Panc1 (cell line): Measurements from ENCODE around the gene RBMS1. TPM values are rescaled to one million over a fixed set of nuclear protein-coding genes. Genes with fewer than 3 reads are reported as not detected.

ENCODE experiments used
- ATAC-seq: fragments of 200-7000 bp; cut with Tn5 transposase; 2 replicates; pipeline ENCODE4 v1.9.1; 2020; ENCODE audit warnings: mild to moderate bottlenecking, moderate library complexity
- BruUV-seq: library from RNA; stranded (reverse); fragments of 400-500 nt; replicated peaks from 2 replicates; lab custom pipeline; 2021; lab: Mats Ljungman, UMichigan
- CTCF ChIA-PET: fragments of 300-600 bp; sonication (Branson Sonifier 250); formaldehyde crosslinking; loops from one replicate; lab custom pipeline; 2022; ENCODE audit warnings: antibody characterized with exemption; lab: Charles Lee
- POLR2A ChIA-PET: fragments of 300-600 bp; sonication (Branson Sonifier 250); formaldehyde crosslinking; loops from one replicate; lab custom pipeline; 2022; ENCODE audit warnings: antibody characterized with exemption; lab: Charles Lee
- DNase-seq: peaks from one replicate; pipeline ENCODE4 v3.0.0-alpha.2; 2010; ENCODE audit warnings: low read depth, low spot score
- H3K27ac ChIP-seq: 2 replicates; pipeline ENCODE4 v1.5.1; 2011; ENCODE audit warnings: mild to moderate bottlenecking, low read length, inconsistent platforms
- H3K27me3 ChIP-seq: fragments of 200-500 bp; sonication (Bioruptor generic); 2 replicates; pipeline ENCODE4 v1.6.0; 2014; ENCODE audit warnings: low read length, inconsistent platforms; ENCODE audit not compliant: control insufficient read depth, insufficient read depth
- H3K36me3 ChIP-seq: fragments of 200-500 bp; sonication (Bioruptor generic); 2 replicates; pipeline ENCODE4 v1.5.1; 2014; ENCODE audit warnings: inconsistent platforms, mild to moderate bottlenecking, low read length, moderate library complexity; ENCODE audit not compliant: control insufficient read depth, insufficient read depth
- H3K4me1 ChIP-seq: 2 replicates; pipeline ENCODE4 v1.5.1; 2011; ENCODE audit warnings: inconsistent platforms, mild to moderate bottlenecking, low read length, moderate library complexity; ENCODE audit not compliant: control insufficient read depth, insufficient read depth
- H3K4me3 ChIP-seq, 2 experiments: 2 replicates each; pipeline ENCODE4 v1.5.1; 2011 to 2012; ENCODE audit warnings: low read depth in 2 of 2, low read length in 2 of 2, mild to moderate bottlenecking in 2 of 2, inconsistent platforms in 1 of 2, moderate library complexity in 1 of 2
- H3K9me3 ChIP-seq: fragments of 200-500 bp; sonication (Bioruptor generic); 2 replicates; pipeline ENCODE4 v1.5.1; 2014; ENCODE audit warnings: low read depth, mild to moderate bottlenecking, inconsistent platforms, low read length, moderate library complexity; ENCODE audit not compliant: control insufficient read depth, insufficient read depth
- CTCF ChIP-seq: fragments of 450-650 bp; IDR thresholded peaks from 2 replicates; pipeline ENCODE4 v1.5.1; 2017; ENCODE audit warnings: mild to moderate bottlenecking
- POLR2AphosphoS5 ChIP-seq: IDR thresholded peaks from 2 replicates; pipeline ENCODE4 v1.6.1; 2012; ENCODE audit warnings: mild to moderate bottlenecking, low read depth, low read length, moderate library complexity
- REST ChIP-seq, 2 experiments: IDR thresholded peaks; 2 replicates each; pipeline ENCODE4 v1.6.1; 2011 to 2012; ENCODE audit warnings: low read depth in 2 of 2, control low read depth in 1 of 2, low read length in 1 of 2, mild to moderate bottlenecking in 1 of 2, moderate library complexity in 1 of 2; ENCODE audit not compliant: insufficient read depth in 1 of 2
- SIN3A ChIP-seq: IDR thresholded peaks from 2 replicates; pipeline ENCODE4 v1.6.1; 2012; ENCODE audit warnings: low read depth, mild to moderate bottlenecking, low read length, moderate library complexity, borderline replicate concordance; ENCODE audit not compliant: insufficient read depth
- TCF7L2 ChIP-seq: IDR thresholded peaks from 2 replicates; pipeline ENCODE4 v1.6.1; 2011; ENCODE audit warnings: mild to moderate bottlenecking, low read depth, low read length, inconsistent platforms
- in situ Hi-C: cut with HindIII; loops from 2 replicates; pipeline ENCODE4 v1.10.0; 2016; ENCODE audit warnings: low sequenced_read_pairs, low pct_unique_long_range_greater_than_20kb
- intact Hi-C: fragments of 100-400 bp; cut with micrococcal nuclease; formaldehyde crosslinking; loops from one replicate; pipeline ENCODE4 v1.10.0; 2022; ENCODE audit not compliant: unreplicated experiment
- total RNA-seq: library from RNA; stranded (reverse); gene quantifications from one replicate; pipeline ENCODE4 v1.2.1, GENCODE V29; 2021; ENCODE audit not compliant: unreplicated experiment

The RBMS1 gene
- total RNA-seq, 1 experiment from 2014 or later = 67.0 TPM

- ChIA-PET CTCF (no interaction called here), POLR2A (no interaction called here)
- DNase-seq = no peak
- H3K4me3 ChIP-seq = no peak overlapping the region
- no TSS peak for BruUV-seq
- in situ Hi-C loops (no loop called here), intact Hi-C loops (no loop called here)
- no peak for ATAC-seq
- H3K36me3 ChIP-seq = no peaks in the 10 kb centered on the region
- no peaks in the 10 kb centered on the region for H3K9me3 ChIP-seq
- H3K4me1 ChIP-seq = no peaks in the 10 kb centered on the region; the same call in 1 of the 2 replicates
- H3K27ac ChIP-seq = peak overlapping the region; percentile 62
- no peaks in the 10 kb centered on the region for H3K27me3 ChIP-seq
- no peak for TF ChIP-seq REST (IDR thresholded peaks at IDR 0.05; ENCODE audit: insufficient read depth in 1 of 2, low read depth in 2 of 2, low read length in 1 of 2)
- no peak for TF ChIP-seq TCF7L2
- TF ChIP-seq POLR2AphosphoS5 = no peak
- no peak for TF ChIP-seq CTCF
- no peak for TF ChIP-seq SIN3A
Observed at GRCh38 chr2:160257041-160257742, 236.4 kb downstream of the RBMS1 start.

GRCh38 chr2:160256507-160256906, 237.1 kb downstream of the RBMS1 start:
- Histone ChIP-seq H3K27me3 (no peaks in the 10 kb centered on the region), H3K36me3 (no peaks in the 10 kb centered on the region), H3K4me3 (no peak overlapping the region), H3K9me3 (no peaks in the 10 kb centered on the region), H3K27ac (peak overlapping the region; percentile 26; the same call in 1 of the 2 replicates), H3K4me1 (no peaks in the 10 kb centered on the region; the same call in 1 of the 2 replicates)
- ChIA-PET POLR2A (no interaction called here), CTCF (no interaction called here)
- no peak for DNase-seq
- in situ Hi-C loops (no loop called here), intact Hi-C loops (no loop called here)
- no peak for ATAC-seq
- BruUV-seq = no TSS peak
- no peak for TF ChIP-seq SIN3A
- TF ChIP-seq REST (IDR thresholded peaks at IDR 0.05; ENCODE audit: insufficient read depth in 1 of 2, low read depth in 2 of 2, low read length in 1 of 2) = no peak
- no peak for TF ChIP-seq CTCF
- TF ChIP-seq TCF7L2 = no peak
- no peak for TF ChIP-seq POLR2AphosphoS5
